Thoracic aorta (tissue), 2 donors: ENCODE measurements around the gene HMX1. TPM values are rescaled to one million over a fixed set of nuclear protein-coding genes. Genes with fewer than 3 reads are reported as not detected.

ENCODE experiments used
- ATAC-seq: fragments of 150-250 bp; one replicate; pipeline ENCODE4 v1.8.0; 2017; ENCODE audit warnings: low read depth; ENCODE audit not compliant: insufficient number of reproducible peaks, low FRiP score
- DNase-seq: peaks from one replicate; pipeline ENCODE4 v3.0.0-alpha.2; 2020; ENCODE audit warnings: low spot score
- H3K27ac ChIP-seq, 2 donors: fragments of 200-600 bp; sonication (generic); 1 replicate in 1 of 2; 2 replicates in 1 of 2; pipeline ENCODE4 v1.5.1; 2016; ENCODE audit warnings: mild to moderate bottlenecking in 2 of 2, moderate library complexity in 2 of 2
- H3K27me3 ChIP-seq: fragments of 200-600 bp; sonication (generic); replicated peaks from 2 replicates; pipeline ENCODE4 v1.6.0; 2016; ENCODE audit warnings: mild to moderate bottlenecking; ENCODE audit not compliant: insufficient read depth
- H3K36me3 ChIP-seq: fragments of 200-600 bp; sonication (generic); one replicate; pipeline ENCODE4 v1.5.1; 2016
- H3K4me1 ChIP-seq, 2 donors: fragments of 200-600 bp; sonication (generic); 1 replicate in 1 of 2; 2 replicates in 1 of 2; pipeline versions ENCODE4 v1.5.1 to v1.6.0; 2016; ENCODE audit warnings: low read depth in 2 of 2, mild to moderate bottlenecking in 1 of 2; ENCODE audit not compliant: control insufficient read depth in 1 of 2
- H3K4me3 ChIP-seq: fragments of 200-600 bp; sonication (generic); 2 replicates; pipeline ENCODE4 v1.5.1; 2016; ENCODE audit warnings: mild to moderate bottlenecking
- H3K9me3 ChIP-seq: fragments of 200-600 bp; sonication (generic); 2 replicates; pipeline ENCODE4 v1.5.1; 2016
- CTCF ChIP-seq: fragments of 200-600 bp; sonication (generic); IDR thresholded peaks from one replicate; pipeline ENCODE4 v1.5.1; 2019; ENCODE audit warnings: antibody characterized with exemption
- total RNA-seq, 2 donors: library from RNA; depleted of rRNA; stranded (reverse); fragments of >200 nt; gene quantifications; one replicate each; pipeline versions ENCODE4 v1.1.0 to v1.2.3, GENCODE V29; 2016

HMX1 gene
- total RNA-seq, 2 donors from 2014 or later, result 0.28 TPM; not detected in 1

GRCh38 chr4:8858701-8859210, 12.9 kb downstream of the HMX1 start:
- no peak for TF ChIP-seq CTCF
- Histone ChIP-seq H3K4me3 (peak overlapping the region; percentile 34), H3K27me3 (peaks cover under 1% of the 10 kb centered on the region)

GRCh38 chr4:8857766-8858700, 13.6 kb downstream of the HMX1 start:
- Histone ChIP-seq H3K4me1 (peaks cover 0 to 23% of the 10 kb centered on the region in 2 donors), H3K36me3 (no peaks in the 10 kb centered on the region), H3K27ac (no peak overlapping the region), H3K4me3 (peak overlapping the region; percentile 34), H3K9me3 (no peaks in the 10 kb centered on the region), H3K27me3 (no peaks in the 10 kb centered on the region)
- DNase-seq (no peak), ATAC-seq (no peak)
- no peak for TF ChIP-seq CTCF

More at GRCh38 chr4:8858701-8859210, 12.9 kb downstream of the HMX1 start:
- Histone ChIP-seq H3K27ac (no peak overlapping the region), H3K36me3 (no peaks in the 10 kb centered on the region), H3K9me3 (no peaks in the 10 kb centered on the region), H3K4me1 (peaks cover 0 to 23% of the 10 kb centered on the region in 2 donors)
- ATAC-seq, result no peak
- no peak for DNase-seq

- Histone ChIP-seq H3K36me3 (no peaks in the 10 kb centered on the region), H3K4me3 (peak overlapping the region; percentile 34), H3K9me3 (no peaks in the 10 kb centered on the region), H3K27me3 (no peaks in the 10 kb centered on the region), H3K27ac (no peak overlapping the region), H3K4me1 (peaks cover 0 to 23% of the 10 kb centered on the region in 2 donors)
- DNase-seq (no peak), ATAC-seq (no peak)
- TF ChIP-seq CTCF, result no peak
These were observed 14.6 kb downstream of the HMX1 start for GRCh38 chr4:8856835-8857621.

GRCh38 chr4:8855818-8856245, 15.8 kb downstream of the HMX1 start:
- Histone ChIP-seq H3K36me3 (no peaks in the 10 kb centered on the region), H3K27ac (no peak overlapping the region), H3K9me3 (no peaks in the 10 kb centered on the region), H3K4me3 (no peak overlapping the region), H3K4me1 (peaks cover 0 to 18% of the 10 kb centered on the region in 2 donors), H3K27me3 (no peaks in the 10 kb centered on the region)
- no peak for DNase-seq
- no peak for ATAC-seq
- no peak for TF ChIP-seq CTCF

GRCh38 chr4:8854931-8855330, 16.7 kb downstream of the HMX1 start:
- TF ChIP-seq CTCF, result no peak
- H3K4me1 ChIP-seq, result peaks cover 0 to 18% of the 10 kb centered on the region in 2 donors
- H3K36me3 ChIP-seq, result no peaks in the 10 kb centered on the region
- no peaks in the 10 kb centered on the region for H3K9me3 ChIP-seq
- H3K27ac ChIP-seq, result no peak overlapping the region
- ATAC-seq (no peak), DNase-seq (no peak)
- H3K4me3 ChIP-seq, result no peak overlapping the region
- no peaks in the 10 kb centered on the region for H3K27me3 ChIP-seq
